Raji (cell line): ENCODE data around the gene ADGRD1.

Experiments
- POLR2A ChIP-seq: IDR thresholded peaks from 2 replicates; pipeline ENCODE4 v1.6.1; 2011; ENCODE audit warnings: low read depth, low read length, control low read depth; ENCODE audit not compliant: insufficient read depth

The ADGRD1 gene

DNA sequence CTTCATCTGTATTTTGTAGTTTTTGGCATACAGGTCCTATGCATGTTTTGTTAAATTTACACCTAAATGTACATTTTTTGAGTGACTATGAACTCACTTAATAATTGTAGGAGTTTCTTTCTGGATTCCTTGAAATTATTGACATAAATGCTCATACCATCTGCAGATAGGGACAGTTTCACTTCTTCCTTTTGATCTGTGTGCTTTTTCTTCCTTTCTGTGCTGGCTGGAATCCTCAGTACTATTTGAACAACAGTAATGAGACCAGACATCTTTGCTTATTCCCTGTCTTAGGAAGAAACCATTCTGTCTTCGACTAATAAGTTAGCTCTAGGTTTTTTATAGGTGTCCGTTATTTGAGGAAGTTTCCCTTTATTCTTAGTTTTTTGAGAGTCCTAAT is 110.3 kb downstream of the ADGRD1 start:
- TF ChIP-seq POLR2A = no peak

DNA sequence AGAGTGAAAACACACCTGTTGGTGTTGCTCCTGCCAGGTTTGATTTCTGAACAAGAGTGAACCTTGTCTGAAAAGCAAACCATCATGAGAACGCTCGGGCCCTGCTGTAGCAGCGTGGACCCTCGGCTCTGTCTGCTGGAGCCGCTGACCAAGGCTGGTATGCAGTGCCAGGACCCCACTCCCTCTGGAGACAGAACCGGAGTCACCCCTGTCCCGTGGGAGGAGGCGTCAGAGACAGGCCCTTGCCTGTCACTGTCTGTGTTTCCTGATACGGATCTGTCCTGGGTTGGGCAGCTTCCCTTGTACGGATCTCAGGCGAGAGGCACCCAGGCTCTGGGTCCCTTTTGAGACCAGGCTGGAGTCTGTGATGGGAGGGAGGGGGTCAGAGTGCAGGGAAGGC is 111.6 kb downstream of the ADGRD1 start:
- TF ChIP-seq POLR2A = no peak

DNA sequence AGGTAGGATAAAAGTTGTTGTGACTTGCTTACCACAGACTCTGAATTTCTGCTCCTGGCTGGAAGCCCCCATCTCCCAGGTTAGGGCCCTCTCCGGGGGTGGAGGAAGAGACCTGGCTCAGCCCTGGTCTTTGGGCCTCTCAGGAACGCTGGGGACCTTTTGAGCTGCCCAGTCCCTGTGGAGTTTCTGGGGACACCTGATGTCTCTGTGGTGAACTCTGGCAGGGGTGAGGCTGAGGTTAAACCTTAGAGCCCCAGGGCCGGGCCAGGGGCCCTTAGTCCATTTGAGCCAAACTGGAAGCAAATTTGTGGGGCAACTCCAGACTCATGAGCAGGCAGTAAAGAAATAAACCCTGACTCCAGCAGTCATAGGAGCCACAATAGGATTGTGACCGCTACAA is 112.1 kb downstream of the ADGRD1 start:
- no peak for TF ChIP-seq POLR2A

DNA sequence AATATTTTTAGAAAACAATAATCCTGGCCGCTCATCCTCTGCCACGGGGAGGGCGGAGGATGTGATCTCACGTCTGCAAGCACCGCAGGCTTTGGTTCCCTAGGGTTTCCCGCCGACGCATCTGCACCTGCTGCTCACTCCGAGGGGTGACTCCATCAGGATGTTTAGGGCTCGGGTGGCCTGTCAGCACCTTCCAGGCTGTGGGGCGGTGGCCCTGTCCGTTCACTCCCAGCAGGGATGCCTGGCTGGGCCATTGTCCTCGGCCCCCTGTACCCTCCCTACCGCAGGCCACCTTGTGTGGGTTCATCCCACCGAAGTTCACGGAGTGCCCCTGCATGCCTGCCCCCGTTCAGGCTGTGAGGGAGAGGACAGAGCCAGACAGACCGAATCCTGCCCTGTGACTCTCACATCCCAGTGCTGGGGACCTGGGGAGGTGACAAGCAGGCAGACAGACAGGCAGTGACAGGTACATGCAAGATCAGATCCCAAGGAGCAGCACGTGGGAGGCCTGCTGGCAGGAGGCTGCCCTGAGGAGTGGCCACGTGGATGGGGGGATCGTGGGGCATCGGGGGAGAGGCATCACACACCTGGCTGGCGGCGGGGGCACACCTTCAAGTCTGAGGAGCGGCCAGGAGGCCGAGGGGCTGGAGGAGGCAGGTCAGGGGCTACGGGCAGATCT is 112.6 kb downstream of the ADGRD1 start:
- TF ChIP-seq POLR2A = no peak

DNA sequence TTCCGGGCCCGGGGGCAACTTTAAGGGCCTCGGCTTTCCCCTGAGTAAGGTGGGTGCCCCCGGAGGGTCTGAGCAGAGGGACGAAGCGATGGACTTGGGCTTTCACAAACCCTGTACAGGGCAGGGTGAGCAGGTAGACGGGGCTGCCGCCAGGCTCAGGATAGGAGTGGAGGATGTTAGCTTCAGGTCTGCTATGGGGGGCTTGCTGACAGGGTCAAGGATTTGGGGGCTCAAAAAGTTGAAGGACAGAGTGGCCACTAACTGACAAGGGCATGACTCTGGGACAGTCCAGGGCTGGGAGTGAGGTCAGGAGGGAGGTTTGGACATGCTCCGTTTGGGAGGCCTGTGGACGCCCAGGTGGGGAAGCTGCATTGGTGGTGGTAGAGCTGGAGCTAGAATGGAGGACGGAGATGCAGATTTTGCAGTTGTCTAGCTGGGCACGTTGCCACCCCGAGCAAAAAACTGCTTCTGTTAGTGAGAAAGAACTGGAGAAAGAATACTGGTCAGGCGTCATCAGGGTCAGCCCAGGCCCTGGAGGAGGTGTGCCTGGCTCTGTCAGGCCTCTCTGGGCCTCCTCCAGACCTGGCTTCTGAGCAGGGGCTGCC is 113.3 kb downstream of the ADGRD1 start:
- no peak for TF ChIP-seq POLR2A

DNA sequence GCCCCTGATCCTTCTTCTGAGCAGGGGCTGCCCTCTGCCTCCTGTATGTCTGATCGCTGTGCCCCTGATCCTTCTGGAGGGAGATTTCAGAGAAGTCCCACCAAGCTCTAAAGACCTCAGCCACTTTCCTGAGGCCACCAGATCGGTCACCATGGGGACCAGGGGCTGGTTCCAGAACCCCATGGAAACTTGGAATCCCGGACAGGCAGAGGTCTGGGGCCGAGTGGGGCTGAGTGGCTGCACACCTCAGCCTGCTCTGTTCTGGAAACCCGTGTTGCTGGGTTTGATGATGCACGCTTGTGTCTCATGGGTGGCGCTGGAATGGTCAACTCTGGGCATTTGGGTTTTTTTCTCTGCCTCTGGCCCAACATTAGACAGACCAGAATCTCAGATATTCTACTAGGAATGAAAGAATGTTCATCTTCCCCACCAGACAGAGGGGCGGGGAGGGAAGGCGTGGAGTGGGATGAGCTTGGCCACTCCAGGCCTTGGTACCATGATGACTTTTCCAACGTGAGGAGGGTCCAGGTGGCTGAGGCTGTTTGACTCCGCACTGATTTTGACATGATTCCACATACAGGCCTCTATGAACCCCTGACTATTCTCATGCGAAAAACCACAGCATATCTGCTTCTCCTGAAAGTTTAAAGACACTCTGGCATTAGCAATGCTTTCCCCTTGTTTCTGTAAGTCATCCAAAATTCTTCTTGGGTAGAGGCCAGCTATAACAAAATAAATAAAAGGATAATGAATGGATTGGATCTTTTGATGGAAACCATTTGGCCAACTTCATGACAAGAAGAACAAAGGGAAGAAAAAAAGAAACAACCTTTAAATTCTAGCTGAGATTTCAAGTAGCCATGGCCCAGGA is 114.5 kb downstream of the ADGRD1 start:
- TF ChIP-seq POLR2A = no peak

DNA sequence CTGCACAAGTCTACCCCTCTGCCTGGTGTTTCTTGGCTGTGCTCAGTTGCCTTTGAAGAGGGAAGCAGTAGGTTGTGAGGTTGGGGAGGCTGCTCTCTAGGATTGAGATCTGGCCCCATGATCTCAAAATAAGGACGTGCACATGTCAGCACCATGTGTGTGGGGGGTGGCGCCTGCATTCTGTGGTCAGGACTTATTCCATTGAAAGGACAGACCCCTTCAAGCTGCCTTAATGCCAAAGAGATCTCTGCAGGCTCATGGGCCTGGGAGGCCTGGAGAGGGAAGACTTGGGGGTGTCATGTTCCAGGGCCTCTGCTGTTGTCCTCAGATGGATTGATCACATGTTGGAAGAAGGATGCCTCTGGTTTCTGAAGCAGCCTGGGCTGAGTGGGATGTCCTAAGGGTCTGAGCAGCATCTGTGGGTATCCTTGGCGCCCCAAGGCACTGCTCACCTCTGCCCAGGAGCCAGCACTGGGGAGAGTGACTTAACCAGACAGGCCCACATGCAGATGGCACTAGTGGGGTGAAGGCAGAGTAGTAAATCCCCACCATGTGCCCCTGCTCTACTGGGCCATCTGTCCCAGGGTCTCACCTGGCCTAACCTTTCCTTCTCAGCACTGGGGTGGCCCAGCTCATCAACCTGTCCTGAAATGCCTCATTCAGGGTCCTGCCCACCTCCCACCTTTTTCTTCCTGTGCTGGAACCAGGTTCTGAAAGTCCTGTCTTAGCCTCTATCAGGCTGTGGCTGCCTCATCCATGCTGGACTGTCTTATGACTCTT is 118.9 kb downstream of the ADGRD1 start:
- no peak for TF ChIP-seq POLR2A

DNA sequence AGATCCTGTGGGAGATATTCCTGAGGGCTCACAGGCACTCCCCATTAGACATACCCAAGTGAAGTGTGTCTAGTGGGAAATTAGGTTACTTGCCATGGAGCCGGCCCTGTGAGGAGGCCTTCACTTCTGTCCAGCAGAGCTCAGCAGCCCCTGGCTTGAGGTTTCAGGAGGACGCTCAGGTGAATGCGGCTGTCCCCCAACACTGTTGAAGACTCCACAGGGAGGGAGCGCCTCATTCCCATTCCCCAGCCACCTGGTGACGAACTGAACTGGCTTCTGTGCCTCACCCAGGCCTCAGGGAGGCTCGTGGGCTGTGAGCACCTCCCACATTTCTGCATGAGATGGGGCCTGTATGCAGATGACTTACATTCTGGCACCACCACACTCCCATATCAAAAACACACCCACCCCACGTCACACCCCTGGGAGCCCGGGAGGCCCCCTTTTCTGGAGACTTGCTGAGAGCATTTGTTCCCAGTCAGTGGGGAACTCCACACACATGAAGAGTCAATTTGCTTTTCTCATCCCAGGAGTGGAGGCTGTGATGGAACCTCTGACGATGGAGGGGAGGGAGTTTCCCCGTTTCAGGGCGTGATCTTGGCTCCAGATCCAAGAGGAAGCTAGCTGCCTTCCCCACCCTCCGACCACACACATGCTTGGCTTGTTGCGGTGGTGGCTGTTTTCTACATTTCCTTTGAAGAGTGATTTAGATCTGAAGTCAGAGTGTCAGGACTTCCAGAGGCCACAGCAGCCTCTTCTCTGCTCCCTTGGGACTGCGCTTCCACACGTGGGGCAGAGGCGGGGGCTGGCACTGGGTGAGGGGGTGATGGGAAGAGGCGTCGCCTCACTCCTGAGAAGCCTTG is 120.7 kb downstream of the ADGRD1 start:
- TF ChIP-seq POLR2A = no peak

DNA sequence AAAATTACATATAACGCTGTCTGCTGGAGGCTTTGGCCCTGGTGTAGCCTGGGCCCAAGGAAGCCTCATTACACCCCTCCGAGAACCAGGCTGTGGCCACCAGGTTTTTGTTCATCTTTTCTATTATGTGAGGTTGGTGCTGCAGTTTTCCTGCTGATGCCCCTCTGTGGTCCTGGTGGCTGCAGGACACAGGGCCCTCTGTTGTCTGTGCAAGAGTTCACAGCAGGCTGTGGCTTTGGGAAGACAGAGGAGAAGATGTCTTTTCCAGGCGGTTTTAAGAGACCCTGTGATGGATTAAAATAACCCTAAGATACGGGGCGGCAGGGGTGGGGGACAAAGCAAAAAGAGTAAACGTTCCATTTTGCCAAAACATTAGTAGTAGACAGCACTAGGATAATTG is 121.5 kb downstream of the ADGRD1 start:
- TF ChIP-seq POLR2A = no peak

DNA sequence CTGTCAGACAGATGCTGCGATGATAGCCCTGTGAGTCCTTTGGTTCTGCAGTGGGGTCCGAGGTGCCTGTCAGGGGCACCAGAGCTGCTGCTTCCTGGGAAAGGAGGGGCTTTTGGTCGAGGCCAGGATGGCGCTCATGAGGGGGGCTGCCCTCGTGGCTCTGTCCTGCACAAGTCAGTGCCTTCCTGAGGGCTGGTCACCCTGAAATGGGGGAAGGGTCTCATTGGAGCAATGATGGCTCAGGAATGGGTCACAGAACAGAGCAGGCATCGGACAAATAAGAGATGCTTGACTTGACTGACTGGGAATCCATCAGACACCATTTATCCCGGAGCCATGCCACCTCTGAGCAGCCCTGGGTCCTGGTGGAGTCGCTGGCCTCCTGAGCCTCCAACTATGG is 121.9 kb downstream of the ADGRD1 start:
- no peak for TF ChIP-seq POLR2A

DNA sequence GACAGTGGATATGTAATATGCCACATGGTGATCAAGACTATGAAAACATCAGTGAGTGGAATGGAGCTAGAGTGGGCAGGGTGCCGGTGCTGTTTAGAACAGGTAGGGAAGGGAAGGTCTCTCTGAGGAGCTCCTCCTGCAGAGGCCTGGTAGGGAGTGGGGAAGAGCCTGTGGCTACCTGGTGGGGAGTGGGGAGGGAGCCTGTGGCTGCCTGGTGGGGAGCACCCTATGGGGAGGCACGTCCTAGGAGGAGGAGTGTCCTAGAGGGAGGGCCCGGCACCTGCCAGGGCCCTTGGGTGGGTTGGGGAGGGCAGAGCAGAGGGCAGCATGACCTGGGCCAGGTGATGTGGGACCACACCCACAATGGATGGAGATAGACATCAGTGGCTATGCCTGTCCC is 122.6 kb downstream of the ADGRD1 start:
- TF ChIP-seq POLR2A = no peak

DNA sequence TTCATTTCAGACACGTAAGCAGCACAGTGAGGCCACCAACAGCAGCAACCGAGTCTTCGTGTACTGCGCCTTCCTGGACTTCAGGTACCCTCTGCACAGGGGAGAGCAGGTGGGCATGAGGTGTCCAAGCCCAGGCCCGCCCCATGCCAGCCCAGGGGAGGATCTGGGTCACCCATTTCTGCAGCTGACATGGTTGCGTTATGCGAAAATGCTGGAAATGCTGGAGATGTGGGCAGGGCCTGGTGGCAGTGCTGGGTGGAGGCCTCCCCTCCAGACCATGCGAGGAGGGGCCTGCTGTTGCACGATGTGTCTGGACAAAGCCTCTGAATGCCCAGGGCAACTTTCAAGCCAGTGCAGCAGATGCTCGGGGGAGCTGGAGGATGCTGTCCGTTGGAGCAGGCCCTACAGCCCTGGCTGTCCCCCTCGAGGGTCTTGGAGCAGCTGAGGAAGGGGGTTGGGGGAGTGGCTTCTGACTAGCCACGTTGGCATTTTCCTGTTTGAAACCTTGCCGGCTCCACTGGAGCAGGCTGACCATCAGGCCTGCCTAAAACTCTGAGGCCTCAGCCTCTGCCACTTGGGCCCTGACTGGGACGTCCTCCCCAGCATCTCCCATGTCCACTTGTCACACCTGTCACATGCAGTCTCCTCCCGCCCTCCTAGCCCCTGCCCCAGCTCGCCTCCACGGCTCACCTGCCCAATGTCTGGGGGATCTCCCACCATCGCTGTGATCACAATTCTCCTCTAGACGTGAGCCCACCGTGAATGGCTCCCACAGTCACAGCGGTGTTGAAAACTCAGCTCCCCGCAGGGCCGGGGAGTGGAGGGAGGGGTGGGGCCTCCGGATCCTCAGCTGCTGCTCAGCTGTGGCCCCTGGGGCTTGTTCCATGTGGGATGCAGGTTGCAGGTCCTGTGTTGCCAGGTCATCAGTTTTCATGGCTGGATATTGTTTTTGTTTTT is 123.4 kb downstream of the ADGRD1 start:
- no peak for TF ChIP-seq POLR2A

DNA sequence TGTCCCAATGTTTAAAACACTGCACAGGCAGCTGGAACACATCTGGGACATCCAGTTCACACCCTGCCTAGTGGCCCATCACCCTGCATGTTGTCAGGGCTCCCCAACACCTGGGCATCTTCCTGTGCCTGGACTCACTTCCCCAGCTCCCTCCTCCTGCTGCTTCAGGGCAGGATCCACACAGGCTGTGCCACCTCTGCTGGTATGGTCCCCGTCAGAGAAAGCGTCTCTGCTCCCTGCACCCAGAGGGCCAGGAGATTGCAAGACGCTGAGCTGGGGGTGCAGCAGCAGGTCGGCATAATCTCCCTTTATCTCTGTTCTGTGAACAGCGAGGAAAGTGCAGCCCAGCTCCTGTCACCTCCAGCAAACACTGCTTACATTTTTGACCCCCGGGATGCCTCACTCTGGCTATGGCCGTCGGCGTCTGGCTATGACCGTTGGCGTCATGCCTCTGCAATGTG is 124.3 kb downstream of the ADGRD1 start:
- TF ChIP-seq POLR2A = no peak
